ENCODE results near the gene VGLL3.

Gene VGLL3

GRCh38 chr3:86986671-86987420 is 4.1 kb downstream of the VGLL3 start:
- ATAC-seq = no peak
- no peak for TF ChIP-seq ISL1 (CRISPR knock-in tag; IDR thresholded peaks at IDR 0.05)
- TF ChIP-seq ZNF565 (CRISPR knock-in tag; conservative IDR thresholded peaks at IDR 0.05; ENCODE audit: low read depth) = no peak
- no peak for TF ChIP-seq GLIS3 (CRISPR knock-in tag; IDR thresholded peaks at IDR 0.05)
- TF ChIP-seq, protein P1, sequence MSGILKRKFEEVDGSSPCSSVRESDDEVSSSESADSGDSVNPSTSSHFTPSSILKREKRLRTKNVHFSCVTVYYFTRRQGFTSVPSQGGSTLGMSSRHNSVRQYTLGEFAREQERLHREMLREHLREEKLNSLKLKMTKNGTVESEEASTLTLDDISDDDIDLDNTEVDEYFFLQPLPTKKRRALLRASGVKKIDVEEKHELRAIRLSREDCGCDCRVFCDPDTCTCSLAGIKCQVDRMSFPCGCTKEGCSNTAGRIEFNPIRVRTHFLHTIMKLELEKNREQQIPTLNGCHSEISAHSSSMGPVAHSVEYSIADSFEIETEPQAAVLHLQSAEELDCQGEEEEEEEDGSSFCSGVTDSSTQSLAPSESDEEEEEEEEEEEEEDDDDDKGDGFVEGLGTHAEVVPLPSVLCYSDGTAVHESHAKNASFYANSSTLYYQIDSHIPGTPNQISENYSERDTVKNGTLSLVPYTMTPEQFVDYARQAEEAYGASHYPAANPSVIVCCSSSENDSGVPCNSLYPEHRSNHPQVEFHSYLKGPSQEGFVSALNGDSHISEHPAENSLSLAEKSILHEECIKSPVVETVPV (CRISPR knock-in tag; IDR thresholded peaks at IDR 0.05) = no peak

GRCh38 chr3:86985181-86985826 is 5.6 kb downstream of the VGLL3 start:
- TF ChIP-seq, protein P1 (CRISPR knock-in tag; IDR thresholded peaks at IDR 0.05) = no peak
- TF ChIP-seq SNAI2 (CRISPR knock-in tag; IDR thresholded peaks at IDR 0.05) = no peak

DNA sequence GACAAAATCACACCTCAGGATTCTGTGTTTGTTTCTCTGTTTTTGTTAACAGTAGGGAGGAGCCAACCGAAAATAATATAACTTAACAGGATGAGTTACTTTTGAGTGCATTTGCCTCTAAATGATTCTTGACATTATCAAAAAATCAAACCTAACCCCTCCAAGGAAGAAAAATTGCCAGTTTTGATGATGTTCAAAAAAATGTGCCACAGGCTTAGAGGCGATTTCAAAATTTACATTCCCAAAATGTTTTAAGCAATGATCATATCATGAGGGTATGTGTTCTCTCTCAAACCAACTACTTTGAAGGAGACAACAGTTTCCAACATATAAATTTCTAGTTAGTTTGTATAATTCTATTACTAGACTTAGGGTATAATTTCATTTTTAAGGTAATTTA is 6.7 kb downstream of the VGLL3 start:
- TF ChIP-seq CREB5 (CRISPR knock-in tag; IDR thresholded peaks at IDR 0.05; ENCODE audit: low read depth) (no peak), BACH2 (CRISPR knock-in tag; IDR thresholded peaks at IDR 0.05; ENCODE audit: borderline replicate concordance) (no peak), ZNF8 (CRISPR knock-in tag; IDR thresholded peaks at IDR 0.05) (no peak), ZNF70 (CRISPR knock-in tag; IDR thresholded peaks at IDR 0.05) (no peak), ARNTL (CRISPR knock-in tag; IDR thresholded peaks at IDR 0.05; ENCODE audit: borderline replicate concordance, low read depth) (no peak), ZFP3 (CRISPR knock-in tag; IDR thresholded peaks at IDR 0.05) (no peak), ZFP30 (CRISPR knock-in tag; IDR thresholded peaks at IDR 0.05) (no peak), ZC3H10 (CRISPR knock-in tag; IDR thresholded peaks at IDR 0.05) (no peak)

More at GRCh38 chr3:86985181-86985826, 5.6 kb downstream of the VGLL3 start:
- ATAC-seq = no peak

DNA sequence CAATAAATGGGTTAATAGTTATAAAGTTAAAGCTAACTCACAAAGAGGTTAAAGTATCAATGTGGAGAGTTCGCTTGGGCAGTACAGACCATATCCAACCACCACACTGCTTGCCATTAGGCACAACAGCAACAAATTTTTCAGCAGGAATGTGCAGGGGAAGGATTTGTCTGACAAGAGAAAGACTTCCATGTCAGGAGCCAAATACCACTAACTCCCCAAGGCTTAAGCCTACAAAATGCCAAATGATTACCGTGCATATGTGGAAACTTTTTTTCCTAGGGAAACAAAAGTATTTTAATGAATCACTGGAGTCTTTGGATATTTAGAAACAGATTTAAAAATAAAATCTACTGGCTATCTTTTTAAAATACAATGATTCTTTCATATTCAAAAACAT is 8.1 kb downstream of the VGLL3 start:
- TF ChIP-seq OSR1 (CRISPR knock-in tag; IDR thresholded peaks at IDR 0.05) = no peak
- no peak for TF ChIP-seq CSDC2 (CRISPR knock-in tag; IDR thresholded peaks at IDR 0.05)
- TF ChIP-seq ZNF70 (CRISPR knock-in tag; IDR thresholded peaks at IDR 0.05) = no peak
- no peak for TF ChIP-seq PPARA (CRISPR knock-in tag; IDR thresholded peaks at IDR 0.05; ENCODE audit: borderline replicate concordance)
- TF ChIP-seq ESRRG (CRISPR knock-in tag; IDR thresholded peaks at IDR 0.05) = no peak
- TF ChIP-seq, protein P1 (CRISPR knock-in tag; IDR thresholded peaks at IDR 0.05) = no peak
- no peak for TF ChIP-seq TCF4 (CRISPR knock-in tag; IDR thresholded peaks at IDR 0.05; ENCODE audit: borderline replicate concordance)
- ATAC-seq = no peak

More for the DNA sequence above, 6.7 kb downstream of the VGLL3 start:
- ATAC-seq = no peak

DNA sequence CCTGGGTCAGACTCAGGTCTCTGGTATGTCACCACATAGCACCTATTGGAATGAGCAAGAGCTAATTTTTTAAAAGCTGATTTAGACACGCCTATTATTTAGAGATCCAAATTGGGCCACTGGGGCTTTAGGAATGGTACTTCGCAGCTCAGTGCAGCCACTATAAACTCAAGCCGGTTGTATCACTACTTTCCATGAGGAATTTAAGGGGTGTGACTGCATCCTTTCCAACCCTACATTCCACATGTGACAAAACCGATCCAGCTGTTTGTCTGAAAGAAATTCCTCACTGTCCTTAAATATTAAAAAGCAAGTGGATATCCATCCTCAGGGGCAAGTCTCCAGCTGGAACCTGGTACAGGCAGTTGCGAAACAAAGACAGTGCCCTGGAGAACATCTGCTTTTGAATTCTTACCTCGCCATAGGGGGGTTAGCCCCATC is 12.8 kb downstream of the VGLL3 start:
- TF ChIP-seq, protein P1 (CRISPR knock-in tag; IDR thresholded peaks at IDR 0.05) = no peak
- no peak for TF ChIP-seq CREB5 (CRISPR knock-in tag; IDR thresholded peaks at IDR 0.05; ENCODE audit: low read depth)
- TF ChIP-seq, protein P2, sequence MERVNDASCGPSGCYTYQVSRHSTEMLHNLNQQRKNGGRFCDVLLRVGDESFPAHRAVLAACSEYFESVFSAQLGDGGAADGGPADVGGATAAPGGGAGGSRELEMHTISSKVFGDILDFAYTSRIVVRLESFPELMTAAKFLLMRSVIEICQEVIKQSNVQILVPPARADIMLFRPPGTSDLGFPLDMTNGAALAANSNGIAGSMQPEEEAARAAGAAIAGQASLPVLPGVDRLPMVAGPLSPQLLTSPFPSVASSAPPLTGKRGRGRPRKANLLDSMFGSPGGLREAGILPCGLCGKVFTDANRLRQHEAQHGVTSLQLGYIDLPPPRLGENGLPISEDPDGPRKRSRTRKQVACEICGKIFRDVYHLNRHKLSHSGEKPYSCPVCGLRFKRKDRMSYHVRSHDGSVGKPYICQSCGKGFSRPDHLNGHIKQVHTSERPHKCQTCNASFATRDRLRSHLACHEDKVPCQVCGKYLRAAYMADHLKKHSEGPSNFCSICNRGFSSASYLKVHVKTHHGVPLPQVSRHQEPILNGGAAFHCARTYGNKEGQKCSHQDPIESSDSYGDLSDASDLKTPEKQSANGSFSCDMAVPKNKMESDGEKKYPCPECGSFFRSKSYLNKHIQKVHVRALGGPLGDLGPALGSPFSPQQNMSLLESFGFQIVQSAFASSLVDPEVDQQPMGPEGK (CRISPR knock-in tag; IDR thresholded peaks at IDR 0.05; ENCODE audit: borderline replicate concordance) = no peak
- no peak for TF ChIP-seq ESRRG (CRISPR knock-in tag; IDR thresholded peaks at IDR 0.05)
- TF ChIP-seq ZFP30 (CRISPR knock-in tag; IDR thresholded peaks at IDR 0.05) = no peak
- no peak for TF ChIP-seq CSDC2 (CRISPR knock-in tag; IDR thresholded peaks at IDR 0.05)
- no peak for TF ChIP-seq ZNF8 (CRISPR knock-in tag; IDR thresholded peaks at IDR 0.05)
- TF ChIP-seq ZFP3 (CRISPR knock-in tag; IDR thresholded peaks at IDR 0.05) = no peak
- no peak for TF ChIP-seq TCF4 (CRISPR knock-in tag; IDR thresholded peaks at IDR 0.05; ENCODE audit: borderline replicate concordance)
- no peak for TF ChIP-seq ZNF565 (CRISPR knock-in tag; conservative IDR thresholded peaks at IDR 0.05; ENCODE audit: low read depth)
- TF ChIP-seq SNAI2 (CRISPR knock-in tag; IDR thresholded peaks at IDR 0.05) = no peak
- TF ChIP-seq RARB (CRISPR knock-in tag; IDR thresholded peaks at IDR 0.05) = no peak
- TF ChIP-seq ZC3H10 (CRISPR knock-in tag; IDR thresholded peaks at IDR 0.05) = no peak
- no peak for ATAC-seq
